ENCODE measurements around the gene VMO1.

DNA sequence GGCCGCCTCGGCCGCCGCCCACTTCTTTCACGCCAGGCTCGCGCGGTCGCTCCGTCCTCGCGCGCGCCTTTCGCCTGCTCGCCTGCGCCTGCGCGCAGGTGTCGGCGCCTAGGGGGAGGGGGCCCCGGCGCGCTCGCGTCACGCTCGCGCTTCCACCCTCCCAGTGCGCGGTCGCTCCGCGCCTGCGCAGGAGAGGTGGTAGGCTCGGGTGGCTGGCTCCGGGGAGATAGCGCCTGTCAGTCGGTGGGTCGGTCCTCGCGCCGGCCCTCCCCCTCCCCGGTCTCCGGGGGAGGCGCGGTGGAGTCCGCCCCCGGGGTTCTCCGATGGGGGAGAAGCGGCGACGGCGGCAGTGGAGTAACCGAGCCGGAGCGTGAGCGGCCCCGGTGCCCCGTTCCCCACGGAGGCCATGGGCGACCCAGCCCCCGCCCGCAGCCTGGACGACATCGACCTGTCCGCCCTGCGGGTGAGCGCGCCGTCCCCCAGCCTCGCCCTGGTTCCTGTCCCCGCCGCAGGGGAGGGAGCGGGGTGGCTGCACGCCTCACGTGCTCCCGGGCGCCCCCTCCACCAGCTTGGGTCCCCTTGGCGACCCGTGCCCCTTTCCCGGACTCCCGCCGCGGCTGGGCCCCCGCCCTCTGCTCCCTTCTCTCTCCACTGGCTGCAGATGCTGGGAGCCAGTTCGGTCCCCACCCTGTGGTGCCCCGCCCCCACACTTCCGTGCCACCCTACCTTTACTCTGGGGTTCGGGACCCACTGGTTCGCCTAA is 47.2 kb upstream of the VMO1 start, which contains the start of gene MINK1:
- TF ChIP-seq CTCF (IDR thresholded peaks at IDR 0.05; ENCODE audit: low read length) (no peak), EZH2 (IDR thresholded peaks at IDR 0.05; ENCODE audit: borderline replicate concordance, low read length) (no peak)

Measured in OCI-LY1 (cell line).